ENCODE measurements around the gene PIGT.

Gene PIGT

GRCh38 chr20:45441746-45442145 lies 25.8 kb downstream of the PIGT start:
- DNase-seq: no peak
- H3K27ac ChIP-seq: no peak overlapping the region
- intact Hi-C loops (cut with DNase I; ENCODE audit: low total_unique reads): loop anchor here (10.0 kb wide), 1 partner anchor 333 kb away; no protein-coding TSS in a partner anchor
- H3K27me3 ChIP-seq: peaks cover 0 to 2% of the 10 kb centered on the region in 2 donors
- H3K4me1 ChIP-seq: no peaks in the 10 kb centered on the region
- no peak for TF ChIP-seq CTCF (IDR thresholded peaks at IDR 0.05)
- H3K4me3 ChIP-seq: no peak overlapping the region
- no peaks in the 10 kb centered on the region for H3K36me3 ChIP-seq
- no peaks in the 10 kb centered on the region for H3K9me3 ChIP-seq

GRCh38 chr20:45444050-45444449 lies 28.1 kb downstream of the PIGT start:
- H3K9me3 ChIP-seq: no peaks in the 10 kb centered on the region
- peaks cover 0 to 12% (median 0%) of the 10 kb centered on the region in 4 donors for H3K4me1 ChIP-seq
- H3K4me3 ChIP-seq: no peak overlapping the region
- DNase-seq: no peak
- H3K27me3 ChIP-seq: peaks cover 0 to 2% of the 10 kb centered on the region in 2 donors
- intact Hi-C loops (cut with DNase I; ENCODE audit: low total_unique reads): loop anchor here (10.0 kb wide), 1 partner anchor 331 kb away; no protein-coding TSS in a partner anchor
- no peaks in the 10 kb centered on the region for H3K36me3 ChIP-seq
- H3K27ac ChIP-seq: no peak overlapping the region
- no peak for TF ChIP-seq CTCF (IDR thresholded peaks at IDR 0.05)

- H3K27me3 ChIP-seq: peaks cover 0 to 2% of the 10 kb centered on the region in 2 donors
- H3K4me1 ChIP-seq: peaks cover 0 to 26% (median 10%) of the 10 kb centered on the region in 4 donors
- intact Hi-C loops (cut with DNase I; ENCODE audit: low total_unique reads): loop anchor here (10.0 kb wide), 1 partner anchor 329 kb away; no protein-coding TSS in a partner anchor
- no peaks in the 10 kb centered on the region for H3K9me3 ChIP-seq
- H3K36me3 ChIP-seq: no peaks in the 10 kb centered on the region
- DNase-seq: no peak
- no peak for TF ChIP-seq CTCF (IDR thresholded peaks at IDR 0.05)
- H3K4me3 ChIP-seq: no peak overlapping the region
- no peak overlapping the region for H3K27ac ChIP-seq
Measured at GRCh38 chr20:45445805-45446562, 30.0 kb downstream of the PIGT start.

GRCh38 chr20:45448270-45448669 lies 32.3 kb downstream of the PIGT start:
- H3K9me3 ChIP-seq: no peaks in the 10 kb centered on the region
- peak overlapping the region; percentile 60 to 68 for H3K27ac ChIP-seq
- H3K36me3 ChIP-seq: no peaks in the 10 kb centered on the region
- no peak for TF ChIP-seq CTCF (IDR thresholded peaks at IDR 0.05)
- peaks cover 0 to under 1% of the 10 kb centered on the region in 2 donors for H3K27me3 ChIP-seq
- peaks cover 0 to 26% (median 10%) of the 10 kb centered on the region in 4 donors for H3K4me1 ChIP-seq
- no peak for DNase-seq
- H3K4me3 ChIP-seq: no peak overlapping the region
- intact Hi-C loops (cut with DNase I; ENCODE audit: low total_unique reads): loop anchor here (10.0 kb wide), 1 partner anchor 327 kb away; no protein-coding TSS in a partner anchor

- no peaks in the 10 kb centered on the region for H3K27me3 ChIP-seq
- no peak overlapping the region for H3K4me3 ChIP-seq
- DNase-seq: no peak
- TF ChIP-seq CTCF (IDR thresholded peaks at IDR 0.05): no peak
- intact Hi-C loops (cut with DNase I; ENCODE audit: low total_unique reads): loop anchor here (10.0 kb wide), 1 partner anchor 325 kb away; no protein-coding TSS in a partner anchor
- peak overlapping the region; percentile 60 to 68 for H3K27ac ChIP-seq
- peaks cover 0 to 26% (median 10%) of the 10 kb centered on the region in 4 donors for H3K4me1 ChIP-seq
- no peaks in the 10 kb centered on the region for H3K9me3 ChIP-seq
- no peaks in the 10 kb centered on the region for H3K36me3 ChIP-seq
Measured at GRCh38 chr20:45449528-45449927, 33.6 kb downstream of the PIGT start.

All from tibial artery (tissue), 4 donors.